IMR-90 (cell line): ENCODE data around the gene NHLH2. TPM values are rescaled to one million over a fixed set of nuclear protein-coding genes. Genes with fewer than 3 reads are reported as not detected.

ENCODE experiments used
- ATAC-seq: fragments of 200-7000 bp; cut with Tn5 transposase; 2 replicates; pipeline ENCODE4 v1.9.1; 2020; ENCODE audit warnings: low read depth, mild to moderate bottlenecking, moderate library complexity
- BruUV-seq: library from RNA; stranded (reverse); fragments of 400-500 nt; replicated peaks from 2 replicates; lab custom pipeline; 2021; lab: Mats Ljungman, UMichigan
- CTCF ChIA-PET: fragments of 300-600 bp; formaldehyde crosslinking; extraction: SDS; loops from one replicate; lab custom pipeline; 2021; ENCODE audit warnings: antibody characterized with exemption; lab: Yijun Ruan, JAX
- POLR2A ChIA-PET: fragments of 300-600 bp; sonication (Branson Sonifier 250); formaldehyde crosslinking; loops from one replicate; lab custom pipeline; 2022; ENCODE audit warnings: antibody characterized with exemption; ENCODE audit not compliant: unreplicated experiment; lab: Charles Lee
- DNase-seq: peaks from one replicate; pipeline ENCODE4 v3.0.0; 2013
- H2AFZ ChIP-seq: replicated peaks from 2 replicates; pipeline ENCODE3; 2013; ENCODE audit warnings: low read length, mild to moderate bottlenecking; ENCODE audit not compliant: poor library complexity
- H2AK5ac ChIP-seq: 2 replicates; pipeline ENCODE4 v1.6.1; 2013; ENCODE audit warnings: low read depth, low read length, inconsistent platforms
- H2AK9ac ChIP-seq: replicated peaks from 2 replicates; pipeline ENCODE3; 2013; ENCODE audit warnings: mild to moderate bottlenecking, low read depth, low read length, moderate library complexity; ENCODE audit not compliant: poor library complexity
- H2BK120ac ChIP-seq: 2 replicates; pipeline ENCODE4 v1.6.1; 2013; ENCODE audit warnings: low read depth, low read length, inconsistent platforms
- H2BK15ac ChIP-seq: 3 replicates; pipeline ENCODE4 v1.6.1; 2013; ENCODE audit warnings: low read depth, low read length, inconsistent platforms
- H2BK20ac ChIP-seq: 2 replicates; pipeline ENCODE4 v1.6.1; 2013; ENCODE audit warnings: low read depth, mild to moderate bottlenecking, inconsistent platforms, low read length, moderate library complexity
- H2BK5ac ChIP-seq: 2 replicates; pipeline ENCODE4 v1.6.1; 2013; ENCODE audit warnings: mild to moderate bottlenecking, low read depth, low read length, inconsistent platforms; ENCODE audit not compliant: poor library complexity, severe bottlenecking
- H3K14ac ChIP-seq: replicated peaks from 2 replicates; pipeline ENCODE4 v1.6.1; 2013; ENCODE audit warnings: low read depth, low read length, inconsistent platforms
- H3K18ac ChIP-seq: 2 replicates; pipeline ENCODE4 v1.6.1; 2013; ENCODE audit warnings: low read depth, low read length, control low read depth
- H3K23ac ChIP-seq: 2 replicates; pipeline ENCODE4 v1.6.1; 2013; ENCODE audit warnings: low read depth, low read length, inconsistent platforms
- H3K27ac ChIP-seq: 2 replicates; pipeline ENCODE4 v1.5.1; 2013; ENCODE audit warnings: mild to moderate bottlenecking, control low read depth, low read length; ENCODE audit not compliant: insufficient read depth
- H3K27me3 ChIP-seq: 2 replicates; pipeline ENCODE4 v1.6.1; 2013; ENCODE audit warnings: low read length; ENCODE audit not compliant: control insufficient read depth, insufficient read depth
- H3K36me3 ChIP-seq: 2 replicates; pipeline ENCODE4 v1.6.1; 2013; ENCODE audit warnings: low read length, mixed read lengths; ENCODE audit not compliant: control insufficient read depth, insufficient read depth
- H3K4ac ChIP-seq: 2 replicates; pipeline ENCODE4 v1.6.1; 2013; ENCODE audit warnings: low read depth, low read length, inconsistent platforms
- H3K4me1 ChIP-seq: 2 replicates; pipeline ENCODE4 v1.6.1; 2013; ENCODE audit warnings: low read length, mixed read lengths; ENCODE audit not compliant: control insufficient read depth, insufficient read depth
- H3K4me2 ChIP-seq: 2 replicates; pipeline ENCODE4 v1.6.1; 2013; ENCODE audit warnings: low read depth, mild to moderate bottlenecking, control low read depth, low read length, moderate library complexity
- H3K4me3 ChIP-seq: 2 replicates; pipeline ENCODE4 v1.5.1; 2013; ENCODE audit warnings: low read depth, mild to moderate bottlenecking, control low read depth, low read length, moderate library complexity; ENCODE audit not compliant: insufficient read depth
- H3K56ac ChIP-seq: 2 replicates; pipeline ENCODE4 v1.6.1; 2013; ENCODE audit warnings: low read length, inconsistent platforms; ENCODE audit not compliant: insufficient read depth; ENCODE audit errors: extremely low read depth
- H3K79me1 ChIP-seq, 2 experiments: 2 replicates each; pipeline ENCODE4 v1.6.1; 2013; ENCODE audit warnings: low read length in 2 of 2, inconsistent platforms in 1 of 2, low read depth in 1 of 2
- H3K9ac ChIP-seq: 2 replicates; pipeline ENCODE4 v1.6.1; 2013; ENCODE audit warnings: low read depth, low read length, control low read depth
- H3K9me1 ChIP-seq: 2 replicates; pipeline ENCODE4 v1.6.1; 2013; ENCODE audit warnings: low read length, inconsistent platforms; ENCODE audit not compliant: insufficient read depth
- H3K9me3 ChIP-seq: 2 replicates; pipeline ENCODE4 v1.6.1; 2013; ENCODE audit warnings: low read length; ENCODE audit not compliant: control insufficient read depth, insufficient read depth
- H4K20me1 ChIP-seq: 2 replicates; pipeline ENCODE4 v1.6.1; 2013; ENCODE audit warnings: low read length, inconsistent platforms; ENCODE audit not compliant: insufficient read depth
- H4K5ac ChIP-seq: 2 replicates; pipeline ENCODE4 v1.6.1; 2013; ENCODE audit warnings: mild to moderate bottlenecking, low read depth, low read length, control low read depth
- H4K8ac ChIP-seq, 2 experiments: 2 replicates each; pipeline ENCODE4 v1.6.1; 2013; ENCODE audit warnings: low read depth in 2 of 2, low read length in 2 of 2, control low read depth in 1 of 2, inconsistent platforms in 1 of 2
- H4K91ac ChIP-seq: 2 replicates; pipeline ENCODE4 v1.6.1; 2013; ENCODE audit warnings: low read depth, low read length, inconsistent platforms; ENCODE audit not compliant: insufficient read depth
- BHLHE40 ChIP-seq: fragments of 150-350 bp; IDR thresholded peaks from 2 replicates; pipeline ENCODE4 v1.6.1; 2016; ENCODE audit warnings: mild to moderate bottlenecking, low read depth, low read length
- CEBPB ChIP-seq: IDR thresholded peaks from 2 replicates; pipeline ENCODE4 v1.6.1; 2012; ENCODE audit warnings: low read depth, low read length, improper control_type of control experiment
- CHD1 ChIP-seq: IDR thresholded peaks from 2 replicates; pipeline ENCODE4 v1.6.1; 2012; ENCODE audit warnings: low read depth, low read length, improper control_type of control experiment
- FOS ChIP-seq: fragments of 150-350 bp; IDR thresholded peaks from 2 replicates; pipeline ENCODE4 v1.6.1; 2016; ENCODE audit warnings: low read depth, low read length
- MAFK ChIP-seq: IDR thresholded peaks from 2 replicates; pipeline ENCODE4 v1.6.1; 2012; ENCODE audit warnings: low read depth, low read length, improper control_type of control experiment
- MAZ ChIP-seq: IDR thresholded peaks from 2 replicates; pipeline ENCODE4 v1.6.1; 2012; ENCODE audit warnings: low read depth, mild to moderate bottlenecking, low read length, improper control_type of control experiment, moderate library complexity, borderline replicate concordance
- MXI1 ChIP-seq: IDR thresholded peaks from 2 replicates; pipeline ENCODE4 v1.6.1; 2012; ENCODE audit warnings: low read depth, mild to moderate bottlenecking, low read length, moderate library complexity, borderline replicate concordance
- NFE2L2 ChIP-seq: fragments of 150-350 bp; IDR thresholded peaks from 2 replicates; pipeline ENCODE4 v1.6.1; 2016; ENCODE audit warnings: low read depth, mild to moderate bottlenecking, low read length
- POLR2A ChIP-seq: IDR thresholded peaks from 2 replicates; pipeline ENCODE4 v1.6.1; 2012; ENCODE audit warnings: mild to moderate bottlenecking, low read depth, low read length
- RAD21 ChIP-seq: IDR thresholded peaks from 2 replicates; pipeline ENCODE4 v1.6.1; 2012; ENCODE audit warnings: low read length, improper control_type of control experiment
- RCOR1 ChIP-seq: IDR thresholded peaks from 2 replicates; pipeline ENCODE4 v1.6.1; 2012; ENCODE audit warnings: mild to moderate bottlenecking, low read length, improper control_type of control experiment; ENCODE audit not compliant: insufficient replicate concordance
- RFX5 ChIP-seq: IDR thresholded peaks from 2 replicates; pipeline ENCODE4 v1.8.0; 2012; ENCODE audit warnings: low read depth, mild to moderate bottlenecking, low read length, moderate library complexity
- SMC3 ChIP-seq: fragments of 150-350 bp; IDR thresholded peaks from 2 replicates; pipeline ENCODE4 v1.6.1; 2016; ENCODE audit warnings: low read depth, mild to moderate bottlenecking, antibody characterized with exemption, low read length, moderate library complexity
- WGBS, 2 experiments: methylation state at CpG; one replicate each; pipeline versions ENCODE4 v1.1.5 to v1.1.7; 2013; ENCODE audit warnings: missing lambda C conversion rate in 2 of 2; ENCODE audit not compliant: insufficient read length in 1 of 2; ENCODE audit errors: extremely low coverage in 2 of 2; 5-methylcytosine and 5-hydroxymethylcytosine counted together
- dilution Hi-C: fragments of 300-500 bp; cut with HindIII; formaldehyde crosslinking; loops from one replicate; pipeline ENCODE4 v1.14.3; 2018; ENCODE audit warnings: low sequenced_read_pairs; ENCODE audit not compliant: unreplicated experiment
- in situ Hi-C: fragments of 300-500 bp; cut with MboI; formaldehyde crosslinking; loops from 3 replicates; pipeline ENCODE4 v1.14.3; 2019; ENCODE audit warnings: low sequenced_read_pairs, inconsistent platforms, mixed read lengths
- intact Hi-C: fragments of 100-400 bp; cut with micrococcal nuclease; formaldehyde crosslinking; loops from 2 replicates; pipeline ENCODE4 v1.10.0; 2022
- polyA plus RNA-seq, 3 experiments: library from polyadenylated mRNA; depleted of rRNA; stranded (reverse); fragments of >200 nt; gene quantifications; 2 replicates each; pipeline ENCODE4 v1.2.3, GENCODE V29; 2012; ENCODE audit warnings: low replicate concordance in 1 of 3
- total RNA-seq: library from RNA; depleted of rRNA; stranded (reverse); fragments of >200 nt; gene quantifications from 2 replicates; pipeline ENCODE4 v1.2.3, GENCODE V29; 2012
- TF ChIP-seq, protein P1 (sequence below): fragments of 150-350 bp; IDR thresholded peaks from 2 replicates; pipeline ENCODE4 v1.6.1; 2016; ENCODE audit warnings: low read depth, mild to moderate bottlenecking, low read length, moderate library complexity, borderline replicate concordance
- TF ChIP-seq, protein P2 (sequence below): fragments of 150-350 bp; IDR thresholded peaks from 2 replicates; pipeline ENCODE4 v1.6.1; 2017; ENCODE audit warnings: mild to moderate bottlenecking, antibody characterized with exemption, low read length, low read depth
- TF ChIP-seq, protein P3 (sequence below): conservative IDR thresholded peaks from 2 replicates; pipeline ENCODE4 v1.5.1; 2012; ENCODE audit warnings: mild to moderate bottlenecking, low read depth, low read length, improper control_type of control experiment

NHLH2 gene
- total and polyA plus RNA-seq, 2 of the 4 experiments (the other 2 are of a cell fraction), result not detected

DNA sequence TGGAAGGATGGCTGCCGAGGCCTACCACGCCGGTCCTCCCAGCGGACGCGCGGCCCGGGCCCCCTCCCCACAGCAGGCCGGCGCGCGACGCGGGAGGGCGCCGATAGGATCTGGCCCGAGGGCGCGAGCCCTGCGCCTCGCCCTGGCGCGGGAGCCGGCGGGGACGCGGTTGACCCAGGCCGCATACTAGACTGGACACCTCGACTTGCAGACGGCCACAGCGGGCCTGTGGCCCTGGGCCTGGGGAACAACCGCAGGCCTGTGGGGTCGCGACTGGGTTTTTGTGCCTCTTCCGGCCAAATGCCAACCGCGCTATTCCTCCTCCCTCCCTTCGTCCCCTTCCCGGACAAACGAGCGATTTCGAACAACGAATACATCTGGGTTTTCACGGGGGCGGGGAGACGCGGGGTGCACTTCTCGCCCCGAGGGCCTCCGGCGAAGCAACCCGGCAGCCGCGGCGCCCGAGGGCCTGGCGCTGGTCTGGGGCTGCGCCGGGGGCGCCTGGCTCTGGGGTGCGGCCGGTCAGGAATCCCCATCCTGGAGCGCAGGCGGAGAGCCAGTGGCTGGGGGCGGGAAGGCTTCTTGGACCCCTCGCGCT lies 2.4 kb downstream of the NHLH2 start:
- H3K9ac ChIP-seq, result no peak overlapping the region
- no peak for TF ChIP-seq MAZ
- TF ChIP-seq MXI1, result no peak
- TF ChIP-seq NFE2L2, result no peak
- no peak for TF ChIP-seq SMC3
- no peak for TF ChIP-seq CHD1
- TF ChIP-seq POLR2A, result no peak
- TF ChIP-seq MAFK, result no peak
- TF ChIP-seq, protein P1, sequence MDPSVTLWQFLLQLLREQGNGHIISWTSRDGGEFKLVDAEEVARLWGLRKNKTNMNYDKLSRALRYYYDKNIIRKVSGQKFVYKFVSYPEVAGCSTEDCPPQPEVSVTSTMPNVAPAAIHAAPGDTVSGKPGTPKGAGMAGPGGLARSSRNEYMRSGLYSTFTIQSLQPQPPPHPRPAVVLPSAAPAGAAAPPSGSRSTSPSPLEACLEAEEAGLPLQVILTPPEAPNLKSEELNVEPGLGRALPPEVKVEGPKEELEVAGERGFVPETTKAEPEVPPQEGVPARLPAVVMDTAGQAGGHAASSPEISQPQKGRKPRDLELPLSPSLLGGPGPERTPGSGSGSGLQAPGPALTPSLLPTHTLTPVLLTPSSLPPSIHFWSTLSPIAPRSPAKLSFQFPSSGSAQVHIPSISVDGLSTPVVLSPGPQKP, result no peak
- TF ChIP-seq CEBPB, result no peak
- TF ChIP-seq RAD21, result no peak
- TF ChIP-seq, protein P2, sequence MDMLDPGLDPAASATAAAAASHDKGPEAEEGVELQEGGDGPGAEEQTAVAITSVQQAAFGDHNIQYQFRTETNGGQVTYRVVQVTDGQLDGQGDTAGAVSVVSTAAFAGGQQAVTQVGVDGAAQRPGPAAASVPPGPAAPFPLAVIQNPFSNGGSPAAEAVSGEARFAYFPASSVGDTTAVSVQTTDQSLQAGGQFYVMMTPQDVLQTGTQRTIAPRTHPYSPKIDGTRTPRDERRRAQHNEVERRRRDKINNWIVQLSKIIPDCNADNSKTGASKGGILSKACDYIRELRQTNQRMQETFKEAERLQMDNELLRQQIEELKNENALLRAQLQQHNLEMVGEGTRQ, result no peak
- TF ChIP-seq, protein P3, sequence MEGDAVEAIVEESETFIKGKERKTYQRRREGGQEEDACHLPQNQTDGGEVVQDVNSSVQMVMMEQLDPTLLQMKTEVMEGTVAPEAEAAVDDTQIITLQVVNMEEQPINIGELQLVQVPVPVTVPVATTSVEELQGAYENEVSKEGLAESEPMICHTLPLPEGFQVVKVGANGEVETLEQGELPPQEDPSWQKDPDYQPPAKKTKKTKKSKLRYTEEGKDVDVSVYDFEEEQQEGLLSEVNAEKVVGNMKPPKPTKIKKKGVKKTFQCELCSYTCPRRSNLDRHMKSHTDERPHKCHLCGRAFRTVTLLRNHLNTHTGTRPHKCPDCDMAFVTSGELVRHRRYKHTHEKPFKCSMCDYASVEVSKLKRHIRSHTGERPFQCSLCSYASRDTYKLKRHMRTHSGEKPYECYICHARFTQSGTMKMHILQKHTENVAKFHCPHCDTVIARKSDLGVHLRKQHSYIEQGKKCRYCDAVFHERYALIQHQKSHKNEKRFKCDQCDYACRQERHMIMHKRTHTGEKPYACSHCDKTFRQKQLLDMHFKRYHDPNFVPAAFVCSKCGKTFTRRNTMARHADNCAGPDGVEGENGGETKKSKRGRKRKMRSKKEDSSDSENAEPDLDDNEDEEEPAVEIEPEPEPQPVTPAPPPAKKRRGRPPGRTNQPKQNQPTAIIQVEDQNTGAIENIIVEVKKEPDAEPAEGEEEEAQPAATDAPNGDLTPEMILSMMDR, result no peak
- TF ChIP-seq BHLHE40, result no peak
- TF ChIP-seq RFX5, result no peak
- no peak for TF ChIP-seq RCOR1
- no peak for TF ChIP-seq FOS

More for the DNA sequence above, 2.4 kb downstream of the NHLH2 start:
- ChIA-PET CTCF (no interaction called here), POLR2A (no interaction called here)
- H2AFZ ChIP-seq, result peak overlapping the region; percentile 18
- no peak overlapping the region for H4K5ac ChIP-seq
- DNase-seq (no peak), ATAC-seq (no peak; the same call in 1 of the 2 replicates)
- H3K23ac ChIP-seq, result no peak overlapping the region
- H2BK20ac ChIP-seq, result no peak overlapping the region
- peaks cover 61% of the 10 kb centered on the region for H3K27me3 ChIP-seq
- H3K4ac ChIP-seq, result no peak overlapping the region
- WGBS, 2 experiments, result 8% methylated on average over 30 of the region's 67 CpGs; no CpG with 5 or more reads in 1 of the 2 experiments
- no TSS peak for BruUV-seq
- peaks cover 3% of the 10 kb centered on the region; the same call in 1 of the 2 replicates for H3K9me3 ChIP-seq
- in situ Hi-C loops (no loop called here), intact Hi-C loops (no loop called here), dilution Hi-C loops (no loop called here)
- no peak overlapping the region for H2BK120ac ChIP-seq
- peaks cover 2% of the 10 kb centered on the region; the same call in 1 of the 2 replicates for H3K4me1 ChIP-seq
- no peak overlapping the region for H3K18ac ChIP-seq
- no peak overlapping the region for H3K4me3 ChIP-seq
- H3K36me3 ChIP-seq, result no peaks in the 10 kb centered on the region
- H4K91ac ChIP-seq, result no peak overlapping the region
- no peak overlapping the region for H2BK15ac ChIP-seq
- no peak overlapping the region; the same call in 1 of the 2 replicates for H3K4me2 ChIP-seq
- no peak overlapping the region for H2AK5ac ChIP-seq
- H2AK9ac ChIP-seq, result no peak overlapping the region
- no peaks in the 10 kb centered on the region for H4K20me1 ChIP-seq
- no peak overlapping the region for H3K27ac ChIP-seq
- H3K9me1 ChIP-seq, result no peaks in the 10 kb centered on the region
- no peak overlapping the region for H4K8ac ChIP-seq
- no peaks in the 10 kb centered on the region for H3K79me1 ChIP-seq
- H3K56ac ChIP-seq, result no peak overlapping the region
- no peak overlapping the region for H3K14ac ChIP-seq
- no peak overlapping the region for H2BK5ac ChIP-seq
